PC-3 (cell line): ENCODE results near the gene ADAMTSL2. TPM values are rescaled to one million over a fixed set of nuclear protein-coding genes. Genes with fewer than 3 reads are reported as not detected.

ENCODE experiments used
- ATAC-seq: fragments of 200-7000 bp; cut with Tn5 transposase; 2 replicates; pipeline ENCODE4 v1.9.1; 2020; ENCODE audit warnings: mild to moderate bottlenecking, moderate library complexity
- BruUV-seq: library from RNA; stranded (reverse); fragments of 400-500 nt; replicated peaks from 2 replicates; lab custom pipeline; 2021; lab: Mats Ljungman, UMichigan
- CTCF ChIA-PET: fragments of 300-600 bp; sonication (Branson Sonifier 250); formaldehyde crosslinking; loops from one replicate; lab custom pipeline; 2022; ENCODE audit warnings: antibody characterized with exemption; lab: Charles Lee
- POLR2A ChIA-PET: fragments of 300-600 bp; sonication (Branson Sonifier 250); formaldehyde crosslinking; loops from one replicate; lab custom pipeline; 2022; ENCODE audit warnings: antibody characterized with exemption; ENCODE audit not compliant: unreplicated experiment; lab: Charles Lee
- DNase-seq: peaks from one replicate; pipeline ENCODE4 v3.0.0-alpha.2; 2015
- H2AFZ ChIP-seq: fragments of 300-600 bp; sonication (generic); 2 replicates; pipeline ENCODE4 v1.6.0; 2016; ENCODE audit warnings: antibody characterized with exemption, low read length
- H3F3A ChIP-seq: fragments of 300-600 bp; sonication (generic); one replicate; pipeline ENCODE4 v1.6.0; 2017; ENCODE audit warnings: antibody characterized with exemption, low read length, control low read depth, mild to moderate bottlenecking; ENCODE audit not compliant: unreplicated experiment
- H3K27ac ChIP-seq: fragments of 300-600 bp; sonication (generic); 2 replicates; pipeline ENCODE4 v1.5.1; 2016; ENCODE audit warnings: mild to moderate bottlenecking, low read length
- H3K27me3 ChIP-seq: fragments of 300-600 bp; sonication (generic); 2 replicates; pipeline ENCODE4 v1.6.1; 2016; ENCODE audit warnings: low read length, mixed read lengths
- H3K36me3 ChIP-seq: fragments of 300-600 bp; sonication (generic); 2 replicates; pipeline ENCODE4 v1.6.1; 2016; ENCODE audit warnings: low read depth, mixed run types, low read length, mixed read lengths
- H3K4me1 ChIP-seq: fragments of 300-600 bp; sonication (generic); 2 replicates; pipeline ENCODE4 v1.5.1; 2016; ENCODE audit warnings: low read length; ENCODE audit not compliant: insufficient read depth
- H3K4me2 ChIP-seq: fragments of 300-600 bp; sonication (generic); 2 replicates; pipeline ENCODE4 v1.6.0; 2016; ENCODE audit warnings: low read length
- H3K4me3 ChIP-seq: fragments of 300-600 bp; sonication (generic); 2 replicates; pipeline ENCODE4 v1.5.1; 2016; ENCODE audit warnings: mild to moderate bottlenecking, low read length, mixed read lengths
- H3K79me2 ChIP-seq: fragments of 300-600 bp; sonication (generic); 2 replicates; pipeline ENCODE4 v1.6.1; 2017; ENCODE audit warnings: low read length, mixed read lengths
- H3K9ac ChIP-seq: fragments of 300-600 bp; sonication (generic); 2 replicates; pipeline ENCODE4 v1.6.0; 2016; ENCODE audit warnings: mild to moderate bottlenecking, low read length
- H3K9me2 ChIP-seq: fragments of 300-600 bp; sonication (generic); replicated peaks from 2 replicates; pipeline ENCODE4 v1.6.1; 2016; ENCODE audit warnings: mixed run types, low read length, mixed read lengths
- H3K9me3 ChIP-seq: fragments of 300-600 bp; sonication (generic); 2 replicates; pipeline ENCODE4 v1.6.1; 2016; ENCODE audit warnings: low read length, mixed read lengths
- H4K20me1 ChIP-seq: fragments of 300-600 bp; sonication (generic); 2 replicates; pipeline ENCODE4 v1.6.1; 2016; ENCODE audit warnings: low read length, mixed read lengths
- CTCF ChIP-seq: fragments of 300-600 bp; sonication (generic); conservative IDR thresholded peaks from 2 replicates; pipeline ENCODE4 v1.5.1; 2017; ENCODE audit warnings: antibody characterized with exemption, low read depth, mild to moderate bottlenecking, low read length
- EZH2 ChIP-seq: fragments of 300-600 bp; sonication (generic); IDR thresholded peaks from one replicate; pipeline ENCODE4 v1.6.1; 2017; ENCODE audit warnings: antibody characterized with exemption, mild to moderate bottlenecking, low read length; ENCODE audit not compliant: unreplicated experiment
- EZH2phosphoT487 ChIP-seq: fragments of 300-600 bp; sonication (generic); IDR thresholded peaks from 2 replicates; pipeline ENCODE4 v1.6.1; 2018; ENCODE audit warnings: mild to moderate bottlenecking, antibody characterized with exemption, low read length, borderline replicate concordance
- intact Hi-C: fragments of 100-400 bp; cut with micrococcal nuclease; formaldehyde crosslinking; loops from 2 replicates; pipeline ENCODE4 v1.9.0; 2023
- total RNA-seq: library from RNA; depleted of rRNA; stranded (reverse); fragments of >200 nt; gene quantifications from 2 replicates; pipeline ENCODE4 v1.2.3, GENCODE V29; 2014

ADAMTSL2 gene
- total RNA-seq, 1 experiment from 2014 or later: not detected

GRCh38 chr9:133528001-133528875 is 6.3 kb upstream of the ADAMTSL2 start:
- no peak for ATAC-seq
- Histone ChIP-seq H3K4me2 (no peak overlapping the region), H2AFZ (no peak overlapping the region), H3K4me1 (no peaks in the 10 kb centered on the region), H3K36me3 (no peaks in the 10 kb centered on the region), H3K9me3 (no peaks in the 10 kb centered on the region), H3K27ac (no peak overlapping the region), H3K9me2 (no peaks in the 10 kb centered on the region), H3K27me3 (0 out of 2 replicates have a peak, but pooled peaks cover under 1% of the 10 kb centered on the region), H3K79me2 (no peaks in the 10 kb centered on the region), H3K9ac (no peak overlapping the region), H4K20me1 (no peaks in the 10 kb centered on the region), H3K4me3 (no peak overlapping the region), H3F3A (no peaks in the 10 kb centered on the region)
- intact Hi-C loops: no loop called here
- no TSS peak for BruUV-seq
- CTCF ChIA-PET: no interaction called here
- DNase-seq: no peak
- POLR2A ChIA-PET: no interaction called here
- no peak for TF ChIP-seq EZH2phosphoT487
- no peak for TF ChIP-seq CTCF
- TF ChIP-seq EZH2: no peak

- no peaks in the 10 kb centered on the region for H4K20me1 ChIP-seq
- H2AFZ ChIP-seq: no peak overlapping the region
- no peaks in the 10 kb centered on the region for H3F3A ChIP-seq
- H3K79me2 ChIP-seq: no peaks in the 10 kb centered on the region
- DNase-seq (no peak), ATAC-seq (no peak)
- CTCF ChIA-PET: no interaction called here
- no peaks in the 10 kb centered on the region for H3K9me2 ChIP-seq
- no TSS peak for BruUV-seq
- H3K4me3 ChIP-seq: no peak overlapping the region
- H3K36me3 ChIP-seq: no peaks in the 10 kb centered on the region
- H3K4me2 ChIP-seq: no peak overlapping the region
- H3K4me1 ChIP-seq: no peaks in the 10 kb centered on the region
- no peak for TF ChIP-seq CTCF
- no peak for TF ChIP-seq EZH2phosphoT487
- no peak for TF ChIP-seq EZH2
- H3K27me3 ChIP-seq: peaks cover 5% of the 10 kb centered on the region; the same call in 1 of the 2 replicates
- no peak overlapping the region for H3K27ac ChIP-seq
- no peak overlapping the region for H3K9ac ChIP-seq
- no peaks in the 10 kb centered on the region for H3K9me3 ChIP-seq
- POLR2A ChIA-PET: no interaction called here
- intact Hi-C loops: no loop called here
Observed at GRCh38 chr9:133528876-133529241, 5.6 kb upstream of the ADAMTSL2 start.

- intact Hi-C loops: no loop called here
- Histone ChIP-seq H3K9me3 (no peaks in the 10 kb centered on the region), H3K4me2 (no peak overlapping the region), H3K27me3 (peaks cover 11% of the 10 kb centered on the region; the same call in 1 of the 2 replicates), H3K9me2 (no peaks in the 10 kb centered on the region), H3K9ac (no peak overlapping the region), H2AFZ (no peak overlapping the region), H3K27ac (no peak overlapping the region), H3K4me1 (no peaks in the 10 kb centered on the region), H4K20me1 (no peaks in the 10 kb centered on the region), H3F3A (no peaks in the 10 kb centered on the region), H3K4me3 (no peak overlapping the region), H3K79me2 (no peaks in the 10 kb centered on the region), H3K36me3 (no peaks in the 10 kb centered on the region)
- no TSS peak for BruUV-seq
- ATAC-seq (no peak), DNase-seq (no peak)
- ChIA-PET POLR2A (no interaction called here), CTCF (no interaction called here)
- TF ChIP-seq CTCF: no peak
- no peak for TF ChIP-seq EZH2
- no peak for TF ChIP-seq EZH2phosphoT487
Observed at GRCh38 chr9:133529457-133529856, 5.0 kb upstream of the ADAMTSL2 start.
